KOPT-K1 (cell line): ENCODE results near the gene SURF2.
A peak's percentile ranks its signal among the peaks of the same experiment; 100 is the strongest.
"Not testable (repeated sequence)": the region's sequence is repeated elsewhere in the genome, so short reads cannot be mapped to it uniquely, and the experiment has no call there.

ENCODE experiments used
- H3K27ac ChIP-seq: fragments of 200-600 bp; sonication (generic); 2 replicates; pipeline ENCODE4 v1.5.1; 2016; ENCODE audit warnings: antibody characterized with exemption, mild to moderate bottlenecking, low read depth, low read length; ENCODE audit not compliant: poor library complexity, severe bottlenecking
- H3K36me3 ChIP-seq: fragments of 200-600 bp; sonication (generic); 2 replicates; pipeline ENCODE4 v1.5.1; 2017; ENCODE audit warnings: antibody characterized with exemption, mild to moderate bottlenecking, low read length, moderate library complexity; ENCODE audit not compliant: insufficient read depth
- H3K9me3 ChIP-seq: fragments of 200-600 bp; sonication (generic); 2 replicates; pipeline ENCODE4 v1.5.1; 2017; ENCODE audit warnings: antibody characterized with exemption, low read length, mild to moderate bottlenecking; ENCODE audit not compliant: insufficient read depth, poor library complexity, severe bottlenecking

SURF2 gene

DNA sequence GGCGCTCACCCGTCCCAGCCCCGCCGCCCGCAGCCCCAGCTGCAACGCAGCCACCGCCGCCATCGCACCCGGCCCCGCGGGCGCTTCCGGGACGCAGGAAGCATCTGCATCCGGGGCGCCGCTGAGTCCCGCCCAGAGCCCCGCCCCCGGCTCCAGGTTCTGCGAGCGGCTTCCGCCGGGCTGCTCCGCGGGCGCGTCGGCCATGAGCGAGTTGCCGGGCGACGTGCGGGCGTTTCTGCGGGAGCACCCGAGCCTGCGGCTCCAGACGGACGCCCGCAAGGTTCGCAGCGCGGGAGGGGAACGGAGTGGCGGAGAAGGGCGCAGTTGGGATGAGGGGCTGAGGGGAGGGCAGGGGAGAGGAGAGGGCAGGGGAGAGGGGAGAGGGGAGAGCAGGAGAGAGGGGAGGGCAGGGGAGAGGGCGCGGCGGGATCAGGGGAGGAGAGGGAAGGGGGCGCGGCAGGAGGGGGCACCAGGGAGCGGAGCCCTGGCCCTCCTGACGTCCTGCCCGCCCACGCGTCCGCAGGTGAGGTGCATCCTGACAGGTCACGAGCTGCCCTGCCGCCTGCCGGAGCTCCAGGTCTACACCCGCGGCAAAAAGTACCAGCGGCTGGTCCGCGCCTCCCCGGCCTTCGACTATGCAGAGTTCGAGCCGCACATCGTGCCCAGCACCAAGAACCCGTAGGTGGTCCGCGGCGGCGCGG is at the start of gene SURF2, which contains the start of gene SURF1:
SURF2 (plus strand) TSS at position 160 of the 701 bp plus-strand sequence; CDS start at position 203, 43 bp downstream.
SURF1 (minus strand) TSS at position 97 of the 701 bp plus-strand sequence; CDS start at position 63, 34 bp downstream.
- Histone ChIP-seq H3K27ac (peak within 1 kb of the TSS; percentile 69), H3K9me3 (no peaks in the 10 kb centered on the region), H3K36me3 (peaks cover 64% of the 10 kb centered on the region)

DNA sequence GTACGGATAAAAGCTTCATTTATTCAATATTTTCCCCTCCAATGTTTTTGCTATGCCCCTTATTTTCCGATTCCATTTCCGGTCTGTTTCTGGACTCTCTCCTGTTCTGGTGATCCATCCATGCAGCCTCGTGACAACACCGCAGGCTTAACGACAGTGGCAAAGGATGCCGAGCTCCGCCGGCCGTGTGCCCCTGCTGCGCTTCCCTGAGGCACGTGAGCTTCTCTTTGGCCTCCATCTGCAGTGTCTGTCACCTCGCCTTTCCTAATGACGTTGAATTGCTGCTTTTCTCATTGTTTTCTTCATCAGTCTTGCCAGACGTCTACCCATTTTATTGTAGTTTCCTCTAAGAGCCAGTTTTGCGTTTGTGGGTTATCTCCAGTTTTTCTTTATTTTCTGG is 49.0 kb upstream of the SURF2 start:
- H3K9me3 ChIP-seq = peaks cover 4% of the 10 kb centered on the region
- H3K36me3 ChIP-seq = no peaks in the 10 kb centered on the region
- no peak overlapping the region for H3K27ac ChIP-seq

DNA sequence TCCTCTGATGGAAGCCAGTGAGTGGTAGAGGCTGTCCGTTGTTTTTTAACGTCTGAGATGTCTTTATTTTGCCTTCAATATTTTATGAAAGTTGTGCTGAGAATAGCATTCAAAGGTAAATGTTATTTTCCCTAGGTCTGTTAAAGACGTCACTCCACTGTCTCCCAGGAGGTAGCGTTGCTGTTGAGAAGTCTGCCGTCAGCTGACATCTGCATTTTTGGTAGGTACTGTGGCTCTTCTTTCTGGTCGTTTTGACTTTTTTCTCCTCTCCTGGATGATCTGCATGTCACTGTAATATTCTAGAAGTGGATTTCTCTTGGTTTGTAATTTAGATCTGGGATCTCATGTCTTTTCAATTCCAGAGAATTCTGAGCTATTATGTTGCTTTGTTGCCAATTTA is 46.7 kb upstream of the SURF2 start:
- H3K27ac ChIP-seq = no peak overlapping the region
- peaks cover 4% of the 10 kb centered on the region for H3K9me3 ChIP-seq
- H3K36me3 ChIP-seq = no peaks in the 10 kb centered on the region

DNA sequence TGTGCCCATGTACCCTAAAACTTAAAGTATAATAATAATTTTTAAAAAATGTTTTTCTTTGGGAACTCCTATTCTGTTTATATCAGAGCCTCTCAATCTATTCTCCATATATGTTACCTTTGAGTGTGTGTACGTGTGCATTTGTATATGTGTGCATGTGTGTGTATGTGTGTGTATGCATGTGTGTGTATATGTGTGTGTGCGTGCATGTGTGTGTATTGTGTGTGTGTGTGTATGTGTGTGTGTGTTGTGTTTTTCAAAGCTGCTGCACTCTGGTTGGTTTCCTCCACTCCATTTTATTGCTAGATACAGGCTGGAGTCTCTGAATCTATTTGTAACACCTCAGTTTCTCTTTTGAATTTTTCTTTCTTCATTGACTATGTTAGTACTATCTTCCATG is 40.4 kb upstream of the SURF2 start:
- Histone ChIP-seq H3K27ac (no peak overlapping the region), H3K36me3 (no peaks in the 10 kb centered on the region), H3K9me3 (no peaks in the 10 kb centered on the region)

DNA sequence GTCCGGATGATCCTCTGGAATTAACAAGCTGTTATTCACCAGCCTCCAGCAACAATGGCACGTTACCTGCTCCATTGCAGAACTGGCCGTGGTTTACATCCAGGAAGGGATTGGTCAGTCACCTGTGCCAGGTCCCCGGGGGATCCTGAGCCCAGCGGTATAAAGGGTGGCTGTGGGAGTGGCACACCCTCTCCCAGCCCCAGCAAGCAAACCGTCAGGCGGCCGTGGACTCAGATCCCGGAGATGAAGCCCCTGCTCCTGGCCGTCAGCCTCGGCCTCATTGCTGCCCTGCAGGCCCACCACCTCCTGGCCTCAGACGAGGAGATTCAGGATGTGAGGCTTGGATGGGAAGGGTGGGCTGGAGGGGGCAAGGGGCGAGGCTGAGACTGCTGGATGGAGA is 38.8 kb upstream of the SURF2 start:
- not testable (repeated sequence) for H3K36me3 ChIP-seq, H3K9me3 ChIP-seq, H3K27ac ChIP-seq

DNA sequence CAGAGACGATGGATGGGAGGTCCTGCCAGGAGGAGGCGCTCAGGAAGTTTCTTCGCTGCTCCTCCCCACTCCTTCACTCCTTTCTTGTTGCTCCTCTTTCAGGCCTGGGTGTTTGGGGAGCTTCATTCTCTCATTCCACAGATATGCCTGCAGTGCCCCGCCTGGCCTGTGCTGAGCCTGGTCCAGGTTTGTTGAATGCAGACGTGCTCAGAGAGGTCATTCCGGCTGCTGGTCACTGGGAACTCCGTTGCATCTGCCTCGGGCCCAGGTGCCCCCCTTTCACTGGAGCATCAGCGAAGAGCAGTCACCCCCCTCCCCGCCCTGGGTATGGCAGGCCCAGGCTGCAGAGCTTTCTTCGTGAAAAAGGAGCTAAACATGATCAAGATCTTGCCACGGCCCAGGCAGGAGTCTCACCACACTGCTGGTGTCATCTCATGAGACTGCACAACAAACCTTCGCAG is 35.9 kb upstream of the SURF2 start:
- Histone ChIP-seq H3K27ac (no peak overlapping the region), H3K36me3 (no peaks in the 10 kb centered on the region), H3K9me3 (no peaks in the 10 kb centered on the region)

DNA sequence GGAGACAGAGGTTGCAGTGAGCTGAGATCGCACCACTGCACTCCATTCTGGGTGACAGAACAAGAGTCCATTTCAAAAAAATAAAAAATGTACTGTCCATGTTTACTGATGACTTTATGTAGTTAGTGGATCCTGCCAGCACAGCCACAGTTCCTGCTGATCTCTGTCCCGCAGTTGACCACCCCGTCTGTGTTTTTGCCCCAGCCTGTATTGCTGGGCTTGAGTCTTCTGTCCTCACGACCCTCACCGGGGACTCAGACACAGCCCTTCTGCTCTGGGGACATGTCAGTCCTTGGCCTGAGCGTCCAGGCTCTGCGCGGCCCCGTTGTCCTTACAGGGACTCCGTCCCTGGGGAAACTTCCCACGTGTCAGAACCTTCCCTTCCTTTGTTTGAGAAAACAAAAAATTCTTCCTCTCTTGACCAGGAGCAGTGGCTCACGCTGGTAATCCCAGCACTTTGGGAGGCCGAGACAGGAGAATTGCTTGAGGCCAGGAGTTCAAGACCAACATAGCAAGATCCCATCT is 34.9 kb upstream of the SURF2 start:
- no peak overlapping the region for H3K27ac ChIP-seq

DNA sequence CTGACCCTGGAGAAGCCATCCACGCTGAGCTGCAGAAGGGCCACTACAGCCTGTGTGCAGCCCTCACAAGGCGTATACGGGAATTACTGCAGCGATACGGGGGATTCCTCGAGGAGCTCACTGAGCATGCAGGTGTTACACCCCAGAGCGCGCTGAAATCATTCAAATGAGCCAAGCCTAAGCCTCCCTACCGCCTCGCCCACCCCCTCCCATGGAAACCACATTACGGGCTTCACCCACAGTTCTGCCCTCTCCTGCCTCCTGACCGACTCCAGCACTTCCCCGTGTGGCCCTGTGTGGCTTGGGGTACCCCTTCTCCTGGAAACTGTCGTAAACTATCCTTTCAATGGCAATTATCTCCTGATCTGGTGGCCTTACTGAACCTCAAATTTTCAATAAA is 33.6 kb upstream of the SURF2 start:
- H3K9me3 ChIP-seq = no peaks in the 10 kb centered on the region
- no peaks in the 10 kb centered on the region for H3K36me3 ChIP-seq
- H3K27ac ChIP-seq = no peak overlapping the region

More for the DNA sequence above, 34.9 kb upstream of the SURF2 start:
- H3K36me3 ChIP-seq = no peaks in the 10 kb centered on the region
- H3K9me3 ChIP-seq = no peaks in the 10 kb centered on the region

DNA sequence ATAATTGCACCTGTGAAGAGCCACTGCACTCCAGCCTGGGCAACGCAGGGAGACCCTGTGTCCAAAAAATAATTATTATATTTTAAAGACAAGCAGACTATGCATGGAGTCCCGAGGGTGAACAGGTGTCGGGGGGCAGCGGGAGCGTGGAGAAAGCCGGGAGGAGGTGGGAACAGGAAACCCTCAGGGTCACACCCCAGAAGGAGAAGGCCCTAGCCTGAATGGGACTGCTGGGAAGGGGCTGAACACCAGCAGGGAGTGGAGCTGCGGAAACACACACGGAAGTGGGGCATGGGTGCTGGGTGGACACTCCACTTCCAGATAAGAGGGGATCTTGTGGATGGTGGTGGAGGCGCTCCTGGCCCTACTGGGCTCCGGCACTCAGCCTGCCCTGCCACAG is 33.1 kb upstream of the SURF2 start:
- no peaks in the 10 kb centered on the region for H3K9me3 ChIP-seq
- H3K36me3 ChIP-seq = no peaks in the 10 kb centered on the region
- H3K27ac ChIP-seq = no peak overlapping the region

DNA sequence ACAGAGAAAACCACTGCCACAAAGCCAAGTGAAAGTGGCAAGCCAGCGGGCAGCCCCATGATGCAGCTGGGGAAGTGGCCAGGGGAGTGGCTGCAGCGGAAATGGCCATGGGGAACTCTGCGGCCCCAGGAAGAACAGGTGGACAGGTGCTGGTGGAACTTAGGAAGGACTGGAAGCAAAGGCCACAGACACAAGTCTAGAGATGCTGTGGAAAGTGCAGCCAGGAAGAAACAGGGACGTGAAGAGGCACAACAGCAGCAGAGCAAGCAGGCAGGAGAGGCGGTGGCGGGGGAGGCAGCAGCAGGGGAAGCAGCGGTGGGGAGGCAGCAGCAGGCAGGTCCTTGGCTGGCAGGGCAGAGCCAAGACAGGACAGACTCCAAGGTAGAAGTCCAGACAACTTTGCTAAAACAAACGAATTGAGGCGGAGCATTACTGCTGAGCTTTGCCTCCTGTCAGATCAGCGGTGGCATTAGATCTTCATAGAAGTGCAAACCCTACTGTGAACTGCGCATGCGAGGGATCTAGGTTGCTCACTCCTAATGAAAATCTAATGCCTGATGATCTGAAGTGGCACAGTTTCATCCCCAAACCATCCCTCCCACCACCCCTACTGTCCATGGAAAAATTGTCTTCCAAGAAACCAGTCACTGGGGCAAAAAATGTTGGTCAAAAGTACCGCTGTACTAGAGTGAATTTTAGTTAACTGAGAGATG is 32.2 kb upstream of the SURF2 start:
- H3K36me3 ChIP-seq = no peaks in the 10 kb centered on the region
- no peaks in the 10 kb centered on the region for H3K9me3 ChIP-seq
- no peak overlapping the region for H3K27ac ChIP-seq

DNA sequence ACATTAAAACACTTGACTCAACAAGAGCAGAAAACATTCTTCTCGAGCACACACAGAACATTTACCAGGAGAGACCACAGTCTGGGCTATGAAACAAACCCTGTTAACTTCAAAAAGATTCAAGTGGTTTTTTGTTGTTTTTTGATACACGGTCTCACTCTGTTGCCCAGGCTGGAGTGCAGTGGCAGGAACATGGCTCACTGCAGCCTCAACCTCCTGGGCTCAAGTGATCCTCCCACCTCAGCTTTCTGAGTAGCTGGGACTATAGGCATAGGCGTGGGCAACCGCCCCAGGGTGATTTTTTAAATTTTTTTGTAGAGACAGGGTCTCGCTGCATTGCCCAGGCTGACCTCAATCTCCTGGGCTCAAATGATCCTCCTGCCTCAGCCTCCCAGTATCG is 29.3 kb upstream of the SURF2 start:
- not testable (repeated sequence) for H3K27ac ChIP-seq, H3K9me3 ChIP-seq
- peaks cover 24% of the 10 kb centered on the region for H3K36me3 ChIP-seq

DNA sequence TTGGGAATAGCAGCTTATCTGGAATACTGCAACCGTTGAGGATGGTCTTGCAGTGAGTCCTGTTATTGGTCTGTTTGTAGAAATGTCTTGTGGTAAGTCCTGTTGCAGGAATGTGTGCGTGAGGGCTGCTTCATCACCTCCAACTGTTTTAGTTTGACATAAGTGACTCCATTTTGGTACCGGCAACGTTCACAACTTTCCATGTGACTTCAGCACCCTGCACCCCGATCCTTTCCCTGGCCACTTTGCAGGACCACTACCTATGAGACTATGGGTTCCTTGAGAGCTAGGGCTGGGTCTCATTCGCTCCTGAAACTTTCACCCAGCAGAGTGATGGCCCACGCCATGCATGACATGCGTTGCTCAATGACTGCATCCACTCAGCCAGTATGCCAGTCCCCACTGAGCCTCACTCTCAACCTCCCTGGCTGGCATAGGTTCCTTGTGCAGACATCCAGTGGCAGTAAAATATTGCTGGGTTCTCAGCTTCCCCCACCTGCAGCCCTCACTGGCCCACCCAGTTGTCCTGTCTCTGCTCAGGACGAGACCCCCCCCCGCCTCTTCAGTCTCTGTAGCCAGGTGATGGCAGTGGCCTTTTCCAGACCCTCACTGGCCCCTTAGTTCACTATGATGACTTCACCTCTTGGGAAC is 28.4 kb upstream of the SURF2 start:
- H3K9me3 ChIP-seq = no peaks in the 10 kb centered on the region
- peaks cover 33% of the 10 kb centered on the region for H3K36me3 ChIP-seq
- no peak overlapping the region for H3K27ac ChIP-seq

DNA sequence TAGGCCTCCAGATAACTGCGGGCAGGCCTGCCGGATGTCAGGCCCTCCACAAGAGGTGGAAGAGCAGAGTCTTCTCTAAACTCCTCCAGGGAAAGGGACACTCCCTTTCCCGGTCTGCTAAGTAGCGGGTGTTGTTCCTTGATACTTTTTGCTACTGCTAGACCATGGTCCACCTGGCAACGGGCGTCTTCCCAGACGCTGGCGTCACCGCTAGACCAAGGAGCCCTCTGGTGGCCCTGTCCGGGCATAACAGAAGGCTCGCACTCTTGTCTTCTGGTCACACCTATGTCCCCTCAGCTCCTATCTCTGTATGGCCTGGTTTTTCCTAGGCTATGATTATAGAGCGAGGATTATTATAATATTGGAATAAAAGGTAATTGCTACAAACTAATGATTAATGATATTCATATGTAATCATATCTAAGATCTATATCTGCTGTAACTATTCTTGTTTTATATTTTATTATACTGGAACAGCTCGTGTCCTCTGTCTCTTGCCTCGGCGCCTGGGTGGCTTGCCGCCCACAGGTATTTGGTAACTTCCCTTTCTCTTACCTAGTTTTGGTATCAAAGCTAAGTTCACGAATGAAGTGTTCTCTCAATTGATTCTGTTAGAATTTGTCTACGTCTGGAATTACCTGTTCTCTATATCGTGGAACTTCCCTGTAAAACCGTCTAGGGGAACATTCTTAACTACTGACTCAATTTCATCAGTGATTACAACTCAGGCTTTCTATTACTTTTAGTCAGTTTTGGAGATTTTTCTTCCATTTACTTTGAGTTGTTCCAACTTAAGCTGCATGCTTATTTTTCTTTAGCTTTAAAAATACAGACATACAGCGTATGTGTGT is 26.8 kb upstream of the SURF2 start:
- peaks cover 49% of the 10 kb centered on the region for H3K36me3 ChIP-seq
- not testable (repeated sequence) for H3K9me3 ChIP-seq, H3K27ac ChIP-seq

DNA sequence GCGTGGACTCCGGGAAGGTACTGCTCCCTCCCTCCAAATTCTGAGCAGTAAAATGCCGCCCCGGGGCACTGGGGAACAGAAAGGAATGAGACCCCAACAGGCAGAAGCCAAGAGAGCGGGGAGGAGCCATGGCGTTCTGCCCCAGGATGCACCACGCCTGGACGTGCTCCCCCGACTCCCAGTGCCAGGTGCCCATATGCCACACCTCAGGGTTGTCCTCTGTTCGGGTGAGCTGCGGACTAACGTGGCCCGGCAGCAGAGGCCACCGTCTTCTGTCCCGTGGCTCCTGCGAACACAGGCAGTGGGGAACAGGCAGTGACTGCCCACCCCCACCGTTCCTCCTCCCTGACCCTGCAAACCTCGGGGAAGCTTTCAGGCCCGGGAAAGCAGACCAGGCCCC is 25.1 kb upstream of the SURF2 start:
- H3K9me3 ChIP-seq = no peaks in the 10 kb centered on the region
- no peak overlapping the region for H3K27ac ChIP-seq
- peaks cover 50% of the 10 kb centered on the region for H3K36me3 ChIP-seq
